Fibroblast of the aortic adventitia (primary cell): Measurements from ENCODE around the gene GLS. TPM values are rescaled to one million over a fixed set of nuclear protein-coding genes. Genes with fewer than 3 reads are reported as not detected.
"Not testable (repeated sequence)": the region's sequence is repeated elsewhere in the genome, so short reads cannot be mapped to it uniquely, and the experiment has no call there.

Experiments
- DNase-seq: peaks from one replicate; pipeline ENCODE4 v3.0.0-alpha.2; 2010; ENCODE audit warnings: low read depth
- H3K4me3 ChIP-seq: 2 replicates; pipeline ENCODE4 v1.5.1; 2011; ENCODE audit warnings: low read depth, mild to moderate bottlenecking, control low read depth, low read length, moderate library complexity
- total RNA-seq: library from RNA; depleted of rRNA; stranded (reverse); fragments of >200 nt; gene quantifications from 2 replicates; pipeline ENCODE4 v1.2.3, GENCODE V29; 2012; ENCODE audit warnings: low replicate concordance
- TF ChIP-seq, protein P1 (sequence below): IDR thresholded peaks from 2 replicates; pipeline ENCODE4 v1.5.1; 2011; ENCODE audit warnings: mild to moderate bottlenecking, low read length, control low read depth, inconsistent platforms; ENCODE audit not compliant: insufficient read depth

Gene GLS
- total RNA-seq, 1 donor: 116 TPM

DNA sequence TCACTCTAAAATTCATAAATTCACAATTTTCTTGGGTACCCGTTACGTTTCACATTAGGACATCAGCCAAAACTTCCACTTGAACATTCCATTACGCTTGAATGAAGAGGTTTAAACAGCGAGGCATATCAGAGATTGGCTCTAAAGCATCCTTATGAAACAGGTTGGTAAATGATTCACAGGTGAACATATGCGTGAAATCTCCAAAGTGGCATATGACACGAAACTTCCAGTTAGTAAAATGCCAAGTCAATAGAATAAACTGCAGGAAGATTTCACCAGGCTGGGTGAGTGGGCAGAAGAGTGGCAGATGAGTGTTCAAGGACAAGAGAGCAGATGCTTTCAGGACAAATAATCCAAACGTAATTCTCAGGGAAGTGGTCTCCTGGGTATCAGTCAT, 33.9 kb upstream of the GLS start:
- TF ChIP-seq, protein P1, sequence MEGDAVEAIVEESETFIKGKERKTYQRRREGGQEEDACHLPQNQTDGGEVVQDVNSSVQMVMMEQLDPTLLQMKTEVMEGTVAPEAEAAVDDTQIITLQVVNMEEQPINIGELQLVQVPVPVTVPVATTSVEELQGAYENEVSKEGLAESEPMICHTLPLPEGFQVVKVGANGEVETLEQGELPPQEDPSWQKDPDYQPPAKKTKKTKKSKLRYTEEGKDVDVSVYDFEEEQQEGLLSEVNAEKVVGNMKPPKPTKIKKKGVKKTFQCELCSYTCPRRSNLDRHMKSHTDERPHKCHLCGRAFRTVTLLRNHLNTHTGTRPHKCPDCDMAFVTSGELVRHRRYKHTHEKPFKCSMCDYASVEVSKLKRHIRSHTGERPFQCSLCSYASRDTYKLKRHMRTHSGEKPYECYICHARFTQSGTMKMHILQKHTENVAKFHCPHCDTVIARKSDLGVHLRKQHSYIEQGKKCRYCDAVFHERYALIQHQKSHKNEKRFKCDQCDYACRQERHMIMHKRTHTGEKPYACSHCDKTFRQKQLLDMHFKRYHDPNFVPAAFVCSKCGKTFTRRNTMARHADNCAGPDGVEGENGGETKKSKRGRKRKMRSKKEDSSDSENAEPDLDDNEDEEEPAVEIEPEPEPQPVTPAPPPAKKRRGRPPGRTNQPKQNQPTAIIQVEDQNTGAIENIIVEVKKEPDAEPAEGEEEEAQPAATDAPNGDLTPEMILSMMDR: no peak
- no peak overlapping the region for H3K4me3 ChIP-seq
- DNase-seq: no peak

DNA sequence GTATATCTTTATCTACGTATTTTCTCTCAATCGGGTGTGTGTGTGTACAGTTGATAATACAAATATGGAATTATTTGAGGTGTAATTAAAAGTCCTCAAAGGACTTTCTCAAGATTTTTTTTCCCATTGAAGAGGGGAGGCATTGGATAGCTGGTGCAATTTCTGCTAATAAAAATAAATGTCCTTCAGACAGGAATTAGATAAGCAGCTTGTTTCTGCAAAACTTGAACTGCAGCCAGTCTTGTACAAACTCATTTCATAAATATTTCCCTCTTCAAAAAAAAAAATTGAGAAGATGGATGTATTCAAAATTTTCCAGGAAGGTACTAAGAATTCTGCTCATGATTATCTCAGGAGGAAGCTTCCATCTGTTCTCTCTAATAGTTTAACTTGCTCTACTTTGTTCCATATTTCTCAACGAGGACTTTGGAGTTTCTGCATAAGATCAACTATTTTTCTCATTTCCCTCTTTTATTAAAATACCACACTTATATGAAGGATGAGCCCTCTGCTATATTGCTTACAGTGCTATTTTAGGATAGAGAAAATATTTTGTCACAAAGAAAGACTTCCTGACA, 33.0 kb upstream of the GLS start:
- TF ChIP-seq, protein P1: no peak
- DNase-seq: peak; percentile 92
- no peak overlapping the region for H3K4me3 ChIP-seq

DNA sequence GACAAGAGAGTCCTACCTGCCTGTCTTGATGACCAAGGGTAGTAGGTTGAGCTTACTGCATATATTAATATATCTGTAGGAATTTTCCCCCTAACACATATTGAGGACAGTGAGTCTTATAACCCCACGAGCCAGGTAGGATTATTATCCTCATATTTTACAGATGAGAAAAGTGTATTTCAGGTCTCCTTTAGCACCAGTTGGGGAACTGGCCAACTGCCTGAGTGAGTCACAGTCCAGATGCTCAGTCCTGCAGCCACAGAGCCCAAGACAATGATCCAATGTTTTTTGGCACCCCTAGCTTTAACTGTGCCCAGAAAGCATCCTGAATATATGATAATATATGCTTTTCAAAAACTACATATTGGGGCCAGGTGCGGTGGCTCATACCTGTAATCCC, 30.8 kb upstream of the GLS start:
- no peak overlapping the region for H3K4me3 ChIP-seq
- TF ChIP-seq, protein P1: no peak
- DNase-seq: peak; percentile 90

DNA sequence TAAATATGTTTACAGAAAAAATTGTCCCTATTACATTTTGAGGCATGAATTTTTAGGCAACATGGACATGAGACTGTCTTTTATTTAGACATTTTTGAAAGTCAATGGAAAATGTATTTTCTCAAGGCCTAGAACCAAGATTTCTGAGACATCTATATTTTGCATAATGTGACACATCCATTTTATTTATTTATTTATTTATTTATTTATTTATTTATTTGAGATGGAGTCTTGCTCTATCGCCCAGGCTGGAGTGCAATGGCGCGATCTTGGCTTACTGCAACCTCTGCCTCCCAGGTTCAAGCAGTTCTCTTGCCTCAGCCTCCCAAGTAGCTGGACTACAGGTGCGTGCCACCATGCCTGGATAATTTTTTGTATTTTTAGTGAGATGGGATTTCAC, 27.6 kb upstream of the GLS start:
- DNase-seq, H3K4me3 ChIP-seq: not testable (repeated sequence)

DNA sequence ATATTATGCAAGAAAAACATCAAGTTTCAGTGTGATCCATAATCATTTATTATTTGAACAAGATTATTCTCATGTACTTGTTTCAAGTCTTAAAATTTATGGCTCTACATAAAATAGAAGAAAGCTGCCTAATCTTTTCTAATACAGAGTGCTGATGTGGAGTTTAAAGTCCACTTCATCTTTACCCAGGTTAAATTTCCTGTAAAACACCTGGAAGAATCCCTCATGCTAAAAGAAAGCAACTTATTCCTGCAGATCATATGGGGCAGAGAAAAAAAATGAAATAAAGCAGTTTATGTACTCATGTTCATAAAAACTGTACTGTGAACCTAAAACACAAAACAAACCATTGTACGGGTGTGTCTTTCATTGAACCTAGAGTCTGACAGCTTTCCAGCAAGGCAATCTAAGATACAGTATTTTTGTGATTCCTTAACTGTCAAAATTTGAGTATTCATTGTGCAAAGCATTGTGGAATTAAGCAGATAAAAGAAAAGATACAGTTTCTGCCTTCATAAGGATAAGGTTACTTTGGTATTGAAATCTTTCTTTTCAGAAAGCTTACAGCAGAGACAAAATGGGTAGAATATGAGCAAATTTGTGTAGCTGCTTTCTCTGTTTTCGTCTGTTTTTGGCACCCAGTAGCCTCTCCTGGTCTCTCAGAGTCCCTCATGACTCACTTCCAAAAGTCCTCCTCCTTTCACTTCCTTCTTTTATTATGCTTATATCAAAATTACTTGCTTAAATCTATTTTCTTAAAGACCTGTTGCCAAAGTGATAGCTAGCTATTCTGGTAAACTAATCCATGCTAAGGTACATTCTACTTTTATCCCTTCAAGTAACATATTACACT, 26.9 kb upstream of the GLS start:
- TF ChIP-seq, protein P1: no peak
- H3K4me3 ChIP-seq: no peak overlapping the region
- DNase-seq: peak; percentile 67

DNA sequence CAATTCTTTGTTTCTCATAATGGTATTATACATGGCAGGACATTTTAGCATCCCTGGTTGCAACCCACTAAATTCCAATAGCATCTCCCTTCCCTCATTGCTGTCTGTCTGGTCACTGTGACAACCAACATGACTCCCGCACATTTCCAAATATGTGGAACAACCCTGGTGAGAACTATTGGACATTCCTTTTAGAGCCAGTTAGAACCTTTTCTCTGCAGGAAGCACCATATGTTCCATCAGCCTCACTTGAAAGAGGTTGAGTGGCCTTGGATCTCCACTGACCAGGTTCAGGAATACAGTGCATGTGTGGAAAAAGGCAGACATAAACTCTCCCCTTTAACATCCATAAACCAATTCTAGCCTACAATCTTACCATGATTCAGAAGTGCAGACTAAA, 25.9 kb upstream of the GLS start:
- no peak overlapping the region for H3K4me3 ChIP-seq
- TF ChIP-seq, protein P1: no peak
- DNase-seq: no peak

DNA sequence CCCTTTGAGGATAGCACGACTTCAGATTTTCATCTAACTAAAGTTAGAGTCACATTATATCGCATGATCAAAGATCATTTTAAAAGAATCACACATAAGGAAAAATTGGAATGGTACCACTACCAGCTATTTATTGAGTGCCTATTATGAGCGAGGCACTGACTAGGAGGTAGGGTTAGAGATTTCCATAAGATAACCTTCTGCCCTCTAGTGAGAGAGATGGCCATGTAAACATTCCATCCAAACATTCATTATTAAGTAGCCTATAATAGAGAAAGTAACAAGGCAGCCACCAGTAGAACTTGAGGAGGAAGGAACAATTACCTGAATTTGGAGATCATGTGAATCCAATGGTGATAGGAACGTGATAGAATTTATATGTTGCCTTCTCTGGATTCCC, 25.4 kb upstream of the GLS start:
- DNase-seq: no peak
- no peak overlapping the region for H3K4me3 ChIP-seq
- TF ChIP-seq, protein P1: no peak
